Gastroesophageal sphincter (tissue), 4 donors: ENCODE data around the gene GABRA1. TPM values are rescaled to one million over a fixed set of nuclear protein-coding genes. Genes with fewer than 3 reads are reported as not detected.

Experiments used
- ATAC-seq: fragments of 150-250 bp; one replicate; pipeline ENCODE4 v1.9.1; 2016; ENCODE audit warnings: mild to moderate bottlenecking, moderate library complexity
- H3K27ac ChIP-seq, 4 donors: fragments of 200-600 bp; sonication (generic) in 3 of 4; 1 replicate in 3 of 4; 2 replicates in 1 of 4; pipeline ENCODE4 v1.5.1; 2016 to 2019
- H3K27me3 ChIP-seq: fragments of 200-600 bp; sonication (generic); one replicate; pipeline ENCODE4 v1.5.1; 2019
- H3K36me3 ChIP-seq, 2 donors: fragments of 200-600 bp; sonication (generic); one replicate each; pipeline ENCODE4 v1.5.1; 2019; ENCODE audit warnings: control low read depth in 1 of 2
- H3K4me1 ChIP-seq, 3 donors: fragments of 200-600 bp; sonication (generic); 1 replicate in 2 of 3; 2 replicates in 1 of 3; pipeline ENCODE4 v1.5.1; 2016 to 2019; ENCODE audit warnings: control low read depth in 2 of 3
- H3K4me3 ChIP-seq, 2 donors: fragments of 200-600 bp; sonication (generic); one replicate each; pipeline ENCODE4 v1.5.1; 2019; ENCODE audit warnings: mild to moderate bottlenecking in 1 of 2, moderate library complexity in 1 of 2
- H3K9me3 ChIP-seq, 3 donors: fragments of 200-600 bp; sonication (generic); one replicate each; pipeline ENCODE4 v1.5.1; 2017 to 2019; ENCODE audit warnings: control low read depth in 2 of 3
- EP300 ChIP-seq: sonication (generic); formaldehyde crosslinking; IDR thresholded peaks from one replicate; pipeline ENCODE4 v1.6.1; 2017; ENCODE audit warnings: antibody characterized with exemption, mild to moderate bottlenecking
- POLR2A ChIP-seq, 2 donors: fragments of 450-650 bp; IDR thresholded peaks; one replicate each; pipeline ENCODE4 v1.6.1; 2017; ENCODE audit warnings: antibody characterized with exemption in 2 of 2, mild to moderate bottlenecking in 2 of 2, moderate library complexity in 1 of 2
- POLR2AphosphoS5 ChIP-seq: sonication (generic); formaldehyde crosslinking; IDR thresholded peaks from one replicate; pipeline ENCODE4 v1.6.1; 2017; ENCODE audit warnings: antibody characterized with exemption
- WGBS, 2 donors: methylation state at CpG; one replicate each; pipeline ENCODE4 v1.1.5; 2018; ENCODE audit warnings: low coverage in 1 of 2; 5-methylcytosine and 5-hydroxymethylcytosine counted together
- total RNA-seq, 4 donors: library from RNA; depleted of rRNA; stranded (reverse); fragments of >200 nt; gene quantifications; one replicate each; pipeline ENCODE4 v1.1.0, GENCODE V29; 2016
- TF ChIP-seq, protein P1 (sequence below), 4 experiments: fragments of 200-600 bp in 2 of 4; fragments of 450-650 bp in 2 of 4; sonication (generic) in 1 of 4; IDR thresholded peaks; one replicate each; pipeline ENCODE4 v1.5.1; 2017 to 2019; ENCODE audit warnings: antibody characterized with exemption in 4 of 4, mild to moderate bottlenecking in 2 of 4, moderate library complexity in 2 of 4

Gene GABRA1
- total RNA-seq, 4 donors from 2014 or later: 3.1 TPM; not detected in 3

GRCh38 chr5:161865510-161865909 lies 17.6 kb downstream of the GABRA1 start:
- 79 to 82% methylated on average over 7 of the region's 7 CpGs for WGBS, 2 donors
- Histone ChIP-seq H3K36me3 (no peaks in the 10 kb centered on the region), H3K27me3 (no peaks in the 10 kb centered on the region), H3K27ac (no peak overlapping the region), H3K9me3 (no peaks in the 10 kb centered on the region), H3K4me1 (no peaks in the 10 kb centered on the region), H3K4me3 (no peak overlapping the region)
- no peak for ATAC-seq
- TF ChIP-seq POLR2AphosphoS5: no peak

- H3K27ac ChIP-seq: no peak overlapping the region
- H3K4me1 ChIP-seq: no peaks in the 10 kb centered on the region
- no peaks in the 10 kb centered on the region for H3K27me3 ChIP-seq
- ATAC-seq: no peak
- no peaks in the 10 kb centered on the region for H3K9me3 ChIP-seq
- no peak overlapping the region for H3K4me3 ChIP-seq
- TF ChIP-seq, protein P1, sequence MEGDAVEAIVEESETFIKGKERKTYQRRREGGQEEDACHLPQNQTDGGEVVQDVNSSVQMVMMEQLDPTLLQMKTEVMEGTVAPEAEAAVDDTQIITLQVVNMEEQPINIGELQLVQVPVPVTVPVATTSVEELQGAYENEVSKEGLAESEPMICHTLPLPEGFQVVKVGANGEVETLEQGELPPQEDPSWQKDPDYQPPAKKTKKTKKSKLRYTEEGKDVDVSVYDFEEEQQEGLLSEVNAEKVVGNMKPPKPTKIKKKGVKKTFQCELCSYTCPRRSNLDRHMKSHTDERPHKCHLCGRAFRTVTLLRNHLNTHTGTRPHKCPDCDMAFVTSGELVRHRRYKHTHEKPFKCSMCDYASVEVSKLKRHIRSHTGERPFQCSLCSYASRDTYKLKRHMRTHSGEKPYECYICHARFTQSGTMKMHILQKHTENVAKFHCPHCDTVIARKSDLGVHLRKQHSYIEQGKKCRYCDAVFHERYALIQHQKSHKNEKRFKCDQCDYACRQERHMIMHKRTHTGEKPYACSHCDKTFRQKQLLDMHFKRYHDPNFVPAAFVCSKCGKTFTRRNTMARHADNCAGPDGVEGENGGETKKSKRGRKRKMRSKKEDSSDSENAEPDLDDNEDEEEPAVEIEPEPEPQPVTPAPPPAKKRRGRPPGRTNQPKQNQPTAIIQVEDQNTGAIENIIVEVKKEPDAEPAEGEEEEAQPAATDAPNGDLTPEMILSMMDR (IDR thresholded peaks at IDR 0.05): no peak
- no peak for TF ChIP-seq POLR2A (IDR thresholded peaks at IDR 0.05)
- TF ChIP-seq POLR2AphosphoS5: no peak
- no peak for TF ChIP-seq EP300
- no peaks in the 10 kb centered on the region for H3K36me3 ChIP-seq
These were observed 42.1 kb downstream of the GABRA1 start for GRCh38 chr5:161889971-161890370.

GRCh38 chr5:161895514-161895913 lies 47.6 kb downstream of the GABRA1 start:
- Histone ChIP-seq H3K4me3 (no peak overlapping the region), H3K27ac (no peak overlapping the region)
- TF ChIP-seq, protein P1 (IDR thresholded peaks at IDR 0.05): no peak
- TF ChIP-seq POLR2A (IDR thresholded peaks at IDR 0.05): no peak
- TF ChIP-seq EP300: no peak
- TF ChIP-seq POLR2AphosphoS5: no peak

GRCh38 chr5:161897033-161897432 lies 49.1 kb downstream of the GABRA1 start:
- TF ChIP-seq POLR2A (IDR thresholded peaks at IDR 0.05): no peak
- TF ChIP-seq, protein P1 (IDR thresholded peaks at IDR 0.05): no peak
- TF ChIP-seq EP300: no peak
- TF ChIP-seq POLR2AphosphoS5: no peak
- no peaks in the 10 kb centered on the region for H3K27me3 ChIP-seq
- no peaks in the 10 kb centered on the region for H3K36me3 ChIP-seq
- WGBS, 2 donors: 70% methylated on average over 7 of the region's 7 CpGs; no CpG with 5 or more reads in 1 of the 2 donors
- H3K27ac ChIP-seq: no peak overlapping the region
- H3K4me3 ChIP-seq: no peak overlapping the region
- H3K4me1 ChIP-seq: no peaks in the 10 kb centered on the region
- ATAC-seq: no peak
- no peaks in the 10 kb centered on the region for H3K9me3 ChIP-seq

More at GRCh38 chr5:161895514-161895913, 47.6 kb downstream of the GABRA1 start:
- 71 to 79% methylated on average over 1 of the region's 1 CpG for WGBS, 2 donors
- H3K9me3 ChIP-seq: no peaks in the 10 kb centered on the region
- ATAC-seq: no peak
- H3K27me3 ChIP-seq: no peaks in the 10 kb centered on the region
- H3K4me1 ChIP-seq: no peaks in the 10 kb centered on the region
- no peaks in the 10 kb centered on the region for H3K36me3 ChIP-seq

GRCh38 chr5:161899590-161899989 lies 51.7 kb downstream of the GABRA1 start:
- H3K36me3 ChIP-seq: no peaks in the 10 kb centered on the region
- no peak for ATAC-seq
- no peak overlapping the region for H3K4me3 ChIP-seq
- TF ChIP-seq POLR2AphosphoS5: no peak
- TF ChIP-seq EP300: no peak
- TF ChIP-seq POLR2A (IDR thresholded peaks at IDR 0.05): no peak
- TF ChIP-seq, protein P1 (IDR thresholded peaks at IDR 0.05): no peak
- H3K9me3 ChIP-seq: no peaks in the 10 kb centered on the region
- no peaks in the 10 kb centered on the region for H3K4me1 ChIP-seq
- no peak overlapping the region for H3K27ac ChIP-seq
- H3K27me3 ChIP-seq: no peaks in the 10 kb centered on the region

DNA sequence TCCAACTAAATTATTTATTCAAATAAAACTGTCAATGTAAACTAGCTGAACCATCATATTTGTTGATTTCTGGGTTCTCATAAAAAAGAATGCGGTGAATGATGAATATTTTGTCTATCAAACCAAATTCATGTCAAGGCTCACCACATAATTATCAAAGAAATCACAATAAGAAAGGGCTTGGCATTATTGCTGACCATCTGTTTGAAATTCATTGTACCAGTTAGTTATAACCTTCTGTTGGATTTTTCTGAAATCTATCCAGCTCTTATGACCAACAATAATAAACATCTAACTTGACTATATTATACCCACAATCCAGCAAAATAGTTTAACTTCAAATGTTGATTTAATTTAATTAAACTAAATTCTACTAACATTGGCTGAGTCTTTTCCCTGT lies 53.1 kb downstream of the GABRA1 start:
- no peaks in the 10 kb centered on the region for H3K27me3 ChIP-seq
- no peaks in the 10 kb centered on the region for H3K4me1 ChIP-seq
- H3K9me3 ChIP-seq: no peaks in the 10 kb centered on the region
- H3K4me3 ChIP-seq: no peak overlapping the region
- no peaks in the 10 kb centered on the region for H3K36me3 ChIP-seq
- no peak overlapping the region for H3K27ac ChIP-seq
- no peak for ATAC-seq
- 75 to 96% methylated on average over 1 of the region's 1 CpG for WGBS, 2 donors
- TF ChIP-seq POLR2AphosphoS5: no peak
- TF ChIP-seq, protein P1 (IDR thresholded peaks at IDR 0.05): no peak
- TF ChIP-seq POLR2A (IDR thresholded peaks at IDR 0.05): no peak
